Parietal lobe (tissue), 2 donors: ENCODE data around the gene ZNF506. TPM values are rescaled to one million over a fixed set of nuclear protein-coding genes. Genes with fewer than 3 reads are reported as not detected.

Experiments used
- small RNA-seq: library from RNA; depleted of rRNA; stranded (forward); fragments of <200 nt; gene quantifications from one replicate; pipeline ENCODE3, GENCODE V24; 2014; ENCODE audit warnings: low replicate concordance
- total RNA-seq: library from RNA; depleted of rRNA; stranded (reverse); fragments of >200 nt; gene quantifications from one replicate; pipeline ENCODE4 v1.2.3, GENCODE V29; 2014

The ZNF506 gene
- 106 TPM for total RNA-seq

GRCh38 chr19:19821366-19821951 lies at the start of gene ZNF506:
TSS of gene ZNF506 (minus strand) at chr19:19821750. CDS start at chr19:19821603, 147 bp downstream.

GRCh38 chr19:19865750-19866610 lies 44.4 kb upstream of the ZNF506 start, which contains the start of gene ZNF253:
TSS of gene ZNF253 (plus strand) at chr19:19865882. CDS start at chr19:19865997, 115 bp downstream.

Small RNAs within 50 kb of the gene (small RNA-seq; reads per million reads assigned to genes)
- not detected for gene AC011477.5

Other genes starting within 250 kb of the ZNF506 start
- gene PBX4, start 203.1 kb downstream of the ZNF506 start, total RNA-seq, result 19.4 TPM
- 43.8 TPM for gene LPAR2, start 193.5 kb downstream of the ZNF506 start, total RNA-seq
- gene GMIP, start 178.1 kb downstream of the ZNF506 start, total RNA-seq, result 27.2 TPM
- gene ATP13A1, start 158.1 kb downstream of the ZNF506 start, total RNA-seq, result 39.8 TPM
- 11.3 TPM for gene ZNF101, start 152.9 kb downstream of the ZNF506 start, total RNA-seq
- 34.1 TPM for gene ZNF14, start 88.6 kb downstream of the ZNF506 start, total RNA-seq
- 52.6 TPM for gene ZNF253, start 44.1 kb upstream of the ZNF506 start, total RNA-seq
- 33.2 TPM for gene ZNF93, start 79.2 kb upstream of the ZNF506 start, total RNA-seq
- gene ZNF682, start 217.8 kb upstream of the ZNF506 start, total RNA-seq, result 25.0 TPM